Panc1 (cell line): ENCODE results near the gene EFNA5.

ENCODE experiments used
- POLR2AphosphoS5 ChIP-seq: IDR thresholded peaks from 2 replicates; pipeline ENCODE4 v1.6.1; 2012; ENCODE audit warnings: mild to moderate bottlenecking, low read depth, low read length, moderate library complexity
- TF ChIP-seq, protein P1 (sequence below): fragments of 450-650 bp; IDR thresholded peaks from 2 replicates; pipeline ENCODE4 v1.5.1; 2017; ENCODE audit warnings: mild to moderate bottlenecking

DNA sequence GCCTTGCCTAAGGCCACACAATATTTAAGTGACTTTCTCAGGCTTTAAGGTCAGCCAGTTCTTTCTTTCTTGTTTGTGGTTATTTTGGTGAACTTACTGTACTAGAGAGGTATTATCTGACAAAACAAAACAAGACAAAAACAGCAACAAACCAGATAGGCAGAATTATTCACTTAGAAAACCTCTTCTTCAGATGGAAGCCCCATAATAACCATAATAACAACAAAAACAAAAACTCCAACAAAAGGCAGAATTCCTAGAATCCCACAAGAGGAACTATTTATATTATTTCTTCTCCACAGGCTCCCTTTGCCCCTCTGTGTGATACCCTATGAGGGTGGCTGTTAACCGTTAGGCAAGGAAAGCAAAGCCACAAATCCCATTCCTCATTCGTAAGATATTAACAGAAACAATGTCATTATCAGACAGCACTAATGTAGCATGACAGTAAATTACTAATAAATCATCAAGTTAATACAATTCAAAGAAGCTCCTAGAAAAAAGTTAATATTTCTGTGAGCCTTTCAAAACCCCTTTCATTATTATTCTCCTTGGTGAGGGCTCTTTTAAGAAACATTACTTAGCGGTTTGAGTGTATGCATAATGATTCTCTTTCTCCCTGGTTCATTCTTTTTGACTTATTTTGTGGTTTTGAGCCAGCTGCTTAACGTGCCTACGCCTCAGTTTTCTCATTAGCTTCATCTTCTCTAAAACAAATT lies 274.9 kb downstream of the EFNA5 start:
- TF ChIP-seq, protein P1, sequence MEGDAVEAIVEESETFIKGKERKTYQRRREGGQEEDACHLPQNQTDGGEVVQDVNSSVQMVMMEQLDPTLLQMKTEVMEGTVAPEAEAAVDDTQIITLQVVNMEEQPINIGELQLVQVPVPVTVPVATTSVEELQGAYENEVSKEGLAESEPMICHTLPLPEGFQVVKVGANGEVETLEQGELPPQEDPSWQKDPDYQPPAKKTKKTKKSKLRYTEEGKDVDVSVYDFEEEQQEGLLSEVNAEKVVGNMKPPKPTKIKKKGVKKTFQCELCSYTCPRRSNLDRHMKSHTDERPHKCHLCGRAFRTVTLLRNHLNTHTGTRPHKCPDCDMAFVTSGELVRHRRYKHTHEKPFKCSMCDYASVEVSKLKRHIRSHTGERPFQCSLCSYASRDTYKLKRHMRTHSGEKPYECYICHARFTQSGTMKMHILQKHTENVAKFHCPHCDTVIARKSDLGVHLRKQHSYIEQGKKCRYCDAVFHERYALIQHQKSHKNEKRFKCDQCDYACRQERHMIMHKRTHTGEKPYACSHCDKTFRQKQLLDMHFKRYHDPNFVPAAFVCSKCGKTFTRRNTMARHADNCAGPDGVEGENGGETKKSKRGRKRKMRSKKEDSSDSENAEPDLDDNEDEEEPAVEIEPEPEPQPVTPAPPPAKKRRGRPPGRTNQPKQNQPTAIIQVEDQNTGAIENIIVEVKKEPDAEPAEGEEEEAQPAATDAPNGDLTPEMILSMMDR = no peak
- TF ChIP-seq POLR2AphosphoS5 = no peak
